OCI-LY1 (cell line): ENCODE measurements around the gene UBE2H.

Experiments used
- H2AFZ ChIP-seq: fragments of 200-600 bp; sonication (generic), shearing (Covaris generic); 2 replicates; pipeline ENCODE4 v1.6.0; 2014; ENCODE audit warnings: antibody characterized with exemption, mild to moderate bottlenecking, low read length
- H3F3A ChIP-seq: fragments of 200-600 bp; sonication (generic), shearing (Covaris generic); 2 replicates; pipeline ENCODE4 v1.6.0; 2014; ENCODE audit warnings: mild to moderate bottlenecking, antibody characterized with exemption, low read length, moderate library complexity; ENCODE audit not compliant: insufficient read depth
- H3K27ac ChIP-seq: fragments of 200-600 bp; sonication (generic); 2 replicates; pipeline ENCODE4 v1.5.1; 2014; ENCODE audit warnings: low read length, mixed run types, mild to moderate bottlenecking, low read depth; ENCODE audit not compliant: poor library complexity, severe bottlenecking
- H3K27me3 ChIP-seq: fragments of 200-600 bp; sonication (generic); 2 replicates; pipeline ENCODE4 v1.6.0; 2014; ENCODE audit warnings: antibody characterized with exemption, mild to moderate bottlenecking, low read length, moderate library complexity; ENCODE audit not compliant: insufficient read depth
- H3K36me3 ChIP-seq: fragments of 200-600 bp; sonication (generic); 2 replicates; pipeline ENCODE4 v1.6.1; 2014; ENCODE audit warnings: mild to moderate bottlenecking, antibody characterized with exemption, low read length, moderate library complexity, mixed read lengths; ENCODE audit not compliant: insufficient read depth
- H3K4me1 ChIP-seq: fragments of 200-600 bp; sonication (generic); 2 replicates; pipeline ENCODE4 v1.5.1; 2014; ENCODE audit warnings: mild to moderate bottlenecking, low read length, moderate library complexity; ENCODE audit not compliant: insufficient read depth, severe bottlenecking
- H3K4me2 ChIP-seq: fragments of 200-600 bp; sonication (generic), shearing (Covaris generic); 2 replicates; pipeline ENCODE4 v1.6.1; 2014; ENCODE audit warnings: low read length
- H3K4me3 ChIP-seq: fragments of 200-600 bp; sonication (generic); 2 replicates; pipeline ENCODE4 v1.5.1; 2014; ENCODE audit warnings: low read length, low read depth, mild to moderate bottlenecking, mixed read lengths; ENCODE audit not compliant: poor library complexity, severe bottlenecking
- H3K79me2 ChIP-seq: fragments of 200-600 bp; shearing (Covaris generic); 2 replicates; pipeline ENCODE4 v1.6.1; 2016; ENCODE audit warnings: mixed run types, low read length, mixed read lengths; ENCODE audit not compliant: insufficient read depth
- H3K9ac ChIP-seq: fragments of 200-600 bp; sonication (generic), shearing (Covaris generic); 2 replicates; pipeline ENCODE4 v1.6.1; 2014; ENCODE audit warnings: mild to moderate bottlenecking, low read length, mixed read lengths
- H3K9me2 ChIP-seq: fragments of 200-600 bp; sonication (generic), shearing (Covaris generic); 2 replicates; pipeline ENCODE4 v1.6.1; 2014; ENCODE audit warnings: low read depth, mild to moderate bottlenecking, low read length, mixed read lengths
- H3K9me3 ChIP-seq: fragments of 200-600 bp; shearing (Covaris generic); 2 replicates; pipeline ENCODE4 v1.6.1; 2014; ENCODE audit warnings: low read length, mixed read lengths
- H4K20me1 ChIP-seq: fragments of 200-600 bp; sonication (generic), shearing (Covaris generic); 2 replicates; pipeline ENCODE4 v1.6.0; 2016; ENCODE audit warnings: mild to moderate bottlenecking, low read length; ENCODE audit not compliant: insufficient read depth
- CTCF ChIP-seq: fragments of 200-600 bp; sonication (generic), shearing (Covaris generic); IDR thresholded peaks from 2 replicates; pipeline ENCODE4 v1.5.1; 2017; ENCODE audit warnings: mild to moderate bottlenecking, antibody characterized with exemption, low read length, moderate library complexity, mixed read lengths
- EZH2 ChIP-seq: fragments of 200-600 bp; sonication (generic), shearing (Covaris generic); IDR thresholded peaks from 2 replicates; pipeline ENCODE4 v1.8.0; 2017; ENCODE audit warnings: borderline replicate concordance, mixed run types, mild to moderate bottlenecking, antibody characterized with exemption, low read length, moderate library complexity, mixed read lengths

UBE2H gene

GRCh38 chr7:129952653-129953560, at the start of gene UBE2H:
Gene UBE2H, minus strand, starts transcription at chr7:129952960. Its CDS starts 405 bp downstream, at chr7:129952555.
- peak within 1 kb of the TSS; percentile 85 for H3K4me2 ChIP-seq
- H3F3A ChIP-seq = no peaks in the 10 kb centered on the region
- no peaks in the 10 kb centered on the region for H3K27me3 ChIP-seq
- H2AFZ ChIP-seq = peak within 1 kb of the TSS; percentile 38; the same call in 1 of the 2 replicates
- H4K20me1 ChIP-seq = no peaks in the 10 kb centered on the region
- peaks cover 12% of the 10 kb centered on the region; the same call in 1 of the 2 replicates for H3K36me3 ChIP-seq
- TF ChIP-seq CTCF = no peak
- TF ChIP-seq EZH2 = no peak
- H3K9me2 ChIP-seq = no peaks in the 10 kb centered on the region
- H3K79me2 ChIP-seq = peaks cover 43% of the 10 kb centered on the region
- H3K9me3 ChIP-seq = no peaks in the 10 kb centered on the region
- peak within 1 kb of the TSS; percentile 76 for H3K4me3 ChIP-seq
- H3K4me1 ChIP-seq = peaks cover 37% of the 10 kb centered on the region
- peak within 1 kb of the TSS; percentile 91 for H3K27ac ChIP-seq
- H3K9ac ChIP-seq = peak within 1 kb of the TSS; percentile 85

GRCh38 chr7:129998446-129998845, 45.7 kb upstream of the UBE2H start:
- Histone ChIP-seq H3K9me3 (no peaks in the 10 kb centered on the region), H3K4me2 (no peak overlapping the region), H3K79me2 (no peaks in the 10 kb centered on the region), H3K4me1 (peaks cover 5% of the 10 kb centered on the region), H3K4me3 (no peak overlapping the region), H3K36me3 (no peaks in the 10 kb centered on the region), H3K9me2 (no peaks in the 10 kb centered on the region), H3K27ac (no peak overlapping the region), H3F3A (no peaks in the 10 kb centered on the region), H2AFZ (no peak overlapping the region), H4K20me1 (no peaks in the 10 kb centered on the region), H3K27me3 (no peaks in the 10 kb centered on the region), H3K9ac (no peak overlapping the region)
- no peak for TF ChIP-seq CTCF
- TF ChIP-seq EZH2 = no peak

GRCh38 chr7:129997285-129997684, 44.5 kb upstream of the UBE2H start:
- no peak overlapping the region for H3K9ac ChIP-seq
- H2AFZ ChIP-seq = no peak overlapping the region
- H3K4me1 ChIP-seq = no peaks in the 10 kb centered on the region
- no peaks in the 10 kb centered on the region for H3K79me2 ChIP-seq
- H3K4me3 ChIP-seq = no peak overlapping the region
- no peak overlapping the region for H3K4me2 ChIP-seq
- no peaks in the 10 kb centered on the region for H3K9me2 ChIP-seq
- H3K36me3 ChIP-seq = no peaks in the 10 kb centered on the region
- no peaks in the 10 kb centered on the region for H4K20me1 ChIP-seq
- H3K9me3 ChIP-seq = no peaks in the 10 kb centered on the region
- H3K27ac ChIP-seq = no peak overlapping the region
- no peaks in the 10 kb centered on the region for H3K27me3 ChIP-seq
- TF ChIP-seq CTCF = no peak
- no peak for TF ChIP-seq EZH2
- H3F3A ChIP-seq = no peaks in the 10 kb centered on the region
